ENCODE measurements around the gene HCFC2.

- no peak for TF ChIP-seq CTCF (IDR thresholded peaks at IDR 0.05)
- no peak for TF ChIP-seq POLR2AphosphoS5 (IDR thresholded peaks at IDR 0.05; ENCODE audit: insufficient read depth in 1 of 2, low read depth in 1 of 2)
These were observed 21.8 kb upstream of the HCFC2 start for GRCh38 chr12:104042580-104042979.
